HEK293 (cell line): ENCODE data around the gene ADGRB3.

Experiments
- CTCF ChIP-seq: fragments of 450-650 bp; formaldehyde crosslinking; IDR thresholded peaks from 2 replicates; pipeline ENCODE4 v1.5.1; 2016; ENCODE audit warnings: missing biosample characterization, missing genetic modification characterization
- REST ChIP-seq: fragments of 450-650 bp; formaldehyde crosslinking; IDR thresholded peaks from 2 replicates; pipeline ENCODE4 v1.5.1; 2016; ENCODE audit warnings: missing biosample characterization, missing genetic modification characterization
- ZNF544 ChIP-seq: fragments of 450-650 bp; formaldehyde crosslinking; IDR thresholded peaks from 2 replicates; pipeline ENCODE4 v1.5.0; 2017; ENCODE audit warnings: missing biosample characterization, missing genetic modification characterization
- ZNF558 ChIP-seq: fragments of 450-650 bp; formaldehyde crosslinking; IDR thresholded peaks from 2 replicates; pipeline ENCODE4 v1.5.1; 2016; ENCODE audit warnings: missing biosample characterization, missing genetic modification characterization
- ZNF623 ChIP-seq: fragments of 450-650 bp; formaldehyde crosslinking; IDR thresholded peaks from 2 replicates; pipeline ENCODE4 v1.5.1; 2016; ENCODE audit warnings: missing biosample characterization, missing genetic modification characterization
- TF ChIP-seq, protein P1 (sequence below): IDR thresholded peaks from 2 replicates; pipeline ENCODE4 v1.6.1; 2011; ENCODE audit warnings: mild to moderate bottlenecking, low read depth, low read length, borderline replicate concordance
- TF ChIP-seq, protein P2 (sequence below): fragments of 450-650 bp; formaldehyde crosslinking; IDR thresholded peaks from 2 replicates; pipeline ENCODE4 v1.5.1; 2017; ENCODE audit warnings: missing biosample characterization, mild to moderate bottlenecking, missing genetic modification characterization, moderate library complexity

GRCh38 chr6:69422020-69422419 lies 786.9 kb downstream of the ADGRB3 start:
- no peak for TF ChIP-seq CTCF
- TF ChIP-seq, protein P1, sequence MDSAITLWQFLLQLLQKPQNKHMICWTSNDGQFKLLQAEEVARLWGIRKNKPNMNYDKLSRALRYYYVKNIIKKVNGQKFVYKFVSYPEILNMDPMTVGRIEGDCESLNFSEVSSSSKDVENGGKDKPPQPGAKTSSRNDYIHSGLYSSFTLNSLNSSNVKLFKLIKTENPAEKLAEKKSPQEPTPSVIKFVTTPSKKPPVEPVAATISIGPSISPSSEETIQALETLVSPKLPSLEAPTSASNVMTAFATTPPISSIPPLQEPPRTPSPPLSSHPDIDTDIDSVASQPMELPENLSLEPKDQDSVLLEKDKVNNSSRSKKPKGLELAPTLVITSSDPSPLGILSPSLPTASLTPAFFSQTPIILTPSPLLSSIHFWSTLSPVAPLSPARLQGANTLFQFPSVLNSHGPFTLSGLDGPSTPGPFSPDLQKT = no peak
- no peak for TF ChIP-seq ZNF544 (tag by site-specific recombination)
- TF ChIP-seq REST (tag by site-specific recombination) = no peak
- TF ChIP-seq, protein P2, sequence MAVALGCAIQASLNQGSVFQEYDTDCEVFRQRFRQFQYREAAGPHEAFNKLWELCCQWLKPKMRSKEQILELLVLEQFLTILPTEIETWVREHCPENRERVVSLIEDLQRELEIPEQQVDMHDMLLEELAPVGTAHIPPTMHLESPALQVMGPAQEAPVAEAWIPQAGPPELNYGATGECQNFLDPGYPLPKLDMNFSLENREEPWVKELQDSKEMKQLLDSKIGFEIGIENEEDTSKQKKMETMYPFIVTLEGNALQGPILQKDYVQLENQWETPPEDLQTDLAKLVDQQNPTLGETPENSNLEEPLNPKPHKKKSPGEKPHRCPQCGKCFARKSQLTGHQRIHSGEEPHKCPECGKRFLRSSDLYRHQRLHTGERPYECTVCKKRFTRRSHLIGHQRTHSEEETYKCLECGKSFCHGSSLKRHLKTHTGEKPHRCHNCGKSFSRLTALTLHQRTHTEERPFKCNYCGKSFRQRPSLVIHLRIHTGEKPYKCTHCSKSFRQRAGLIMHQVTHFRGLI (tag by site-specific recombination) = no peak
- no peak for TF ChIP-seq ZNF558
- no peak for TF ChIP-seq ZNF623 (tag by site-specific recombination)
